Lower leg skin (tissue), 4 donors: ENCODE results near the gene SYCP2. TPM values are rescaled to one million over a fixed set of nuclear protein-coding genes. Genes with fewer than 3 reads are reported as not detected.

Experiments
- DNase-seq, 2 donors: peaks; one replicate each; pipeline ENCODE4 v3.0.0-alpha.2; 2019; ENCODE audit warnings: low spot score in 2 of 2
- H3K4me3 ChIP-seq: fragments of 200-600 bp; sonication (generic); 2 replicates; pipeline ENCODE4 v1.5.1; 2017; ENCODE audit warnings: mild to moderate bottlenecking, low read depth; ENCODE audit not compliant: poor library complexity, severe bottlenecking
- POLR2A ChIP-seq, 2 donors: fragments of 450-650 bp; IDR thresholded peaks; one replicate each; pipeline ENCODE4 v1.6.1; 2016 to 2017; ENCODE audit warnings: antibody characterized with exemption in 2 of 2, mild to moderate bottlenecking in 1 of 2, moderate library complexity in 1 of 2
- WGBS, 2 donors: methylation state at CpG; one replicate each; pipeline ENCODE4 v1.1.5; 2018; 5-methylcytosine and 5-hydroxymethylcytosine counted together
- intact Hi-C: fragments of 100-400 bp; cut with DNase I; formaldehyde crosslinking; loops from one replicate; pipeline ENCODE4 v1.15.0; 2023; ENCODE audit warnings: low total_unique reads
- total RNA-seq, 4 donors: library from RNA; depleted of rRNA; stranded (reverse); fragments of >200 nt; gene quantifications; one replicate each; pipeline ENCODE4 v1.1.0, GENCODE V29; 2016
- TF ChIP-seq, protein P1 (sequence below), 3 donors: fragments of 450-650 bp; IDR thresholded peaks; one replicate each; pipeline ENCODE4 v1.5.1; 2016; ENCODE audit warnings: antibody characterized with exemption in 3 of 3, mild to moderate bottlenecking in 3 of 3, moderate library complexity in 2 of 3

The SYCP2 gene
- total RNA-seq, 4 donors from 2014 or later, result 1.9 to 12.9 (median 2.4) TPM

DNA sequence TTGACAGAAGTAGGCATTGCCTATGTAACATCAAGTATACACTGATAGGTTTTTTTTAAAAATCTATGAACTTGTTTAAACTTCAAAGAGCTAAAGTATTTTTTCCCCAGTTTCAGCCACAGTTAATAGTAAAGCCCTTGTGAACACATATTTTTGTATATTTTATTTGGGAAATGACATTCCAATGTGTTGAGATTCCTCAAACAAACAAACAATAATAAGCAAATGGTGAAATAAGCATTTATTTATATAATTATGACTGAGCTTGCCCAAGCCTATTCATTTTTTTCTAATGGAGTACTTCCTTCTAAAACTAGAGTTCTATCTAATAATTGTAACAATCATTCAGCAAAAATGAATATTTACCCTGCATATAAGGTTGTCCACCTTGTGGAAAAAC lies 12.5 kb downstream of the SYCP2 start:
- no peak for DNase-seq
- H3K4me3 ChIP-seq, result no peak overlapping the region
- intact Hi-C loops, result no loop called here
- TF ChIP-seq, protein P1, sequence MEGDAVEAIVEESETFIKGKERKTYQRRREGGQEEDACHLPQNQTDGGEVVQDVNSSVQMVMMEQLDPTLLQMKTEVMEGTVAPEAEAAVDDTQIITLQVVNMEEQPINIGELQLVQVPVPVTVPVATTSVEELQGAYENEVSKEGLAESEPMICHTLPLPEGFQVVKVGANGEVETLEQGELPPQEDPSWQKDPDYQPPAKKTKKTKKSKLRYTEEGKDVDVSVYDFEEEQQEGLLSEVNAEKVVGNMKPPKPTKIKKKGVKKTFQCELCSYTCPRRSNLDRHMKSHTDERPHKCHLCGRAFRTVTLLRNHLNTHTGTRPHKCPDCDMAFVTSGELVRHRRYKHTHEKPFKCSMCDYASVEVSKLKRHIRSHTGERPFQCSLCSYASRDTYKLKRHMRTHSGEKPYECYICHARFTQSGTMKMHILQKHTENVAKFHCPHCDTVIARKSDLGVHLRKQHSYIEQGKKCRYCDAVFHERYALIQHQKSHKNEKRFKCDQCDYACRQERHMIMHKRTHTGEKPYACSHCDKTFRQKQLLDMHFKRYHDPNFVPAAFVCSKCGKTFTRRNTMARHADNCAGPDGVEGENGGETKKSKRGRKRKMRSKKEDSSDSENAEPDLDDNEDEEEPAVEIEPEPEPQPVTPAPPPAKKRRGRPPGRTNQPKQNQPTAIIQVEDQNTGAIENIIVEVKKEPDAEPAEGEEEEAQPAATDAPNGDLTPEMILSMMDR (IDR thresholded peaks at IDR 0.05), result no peak
- TF ChIP-seq POLR2A (IDR thresholded peaks at IDR 0.05), result no peak

DNA sequence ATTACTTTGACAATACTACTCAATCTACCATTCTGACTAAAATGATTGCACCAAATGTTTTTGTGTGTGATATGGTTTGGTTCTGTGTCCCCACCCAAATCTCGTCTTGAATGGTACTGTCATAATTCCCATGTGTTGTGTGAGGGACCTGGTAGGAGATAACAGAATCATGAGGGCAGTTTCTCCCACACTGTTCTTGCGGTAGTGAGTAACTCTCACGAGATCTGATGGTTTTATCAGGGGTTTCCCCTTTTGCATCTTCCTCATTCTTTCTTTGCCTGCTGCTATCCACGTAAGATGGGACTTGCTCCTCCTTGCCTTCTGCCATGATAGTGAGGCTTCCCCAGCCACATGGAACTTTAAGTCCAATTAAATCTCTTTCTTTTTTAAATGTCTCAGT lies 20.8 kb downstream of the SYCP2 start:
- 69 to 74% methylated on average over 4 of the region's 4 CpGs for WGBS, 2 donors
- DNase-seq, result no peak
- intact Hi-C loops, result no loop called here
- no peak overlapping the region for H3K4me3 ChIP-seq
- TF ChIP-seq, protein P1 (IDR thresholded peaks at IDR 0.05), result no peak
- TF ChIP-seq POLR2A (IDR thresholded peaks at IDR 0.05), result no peak

DNA sequence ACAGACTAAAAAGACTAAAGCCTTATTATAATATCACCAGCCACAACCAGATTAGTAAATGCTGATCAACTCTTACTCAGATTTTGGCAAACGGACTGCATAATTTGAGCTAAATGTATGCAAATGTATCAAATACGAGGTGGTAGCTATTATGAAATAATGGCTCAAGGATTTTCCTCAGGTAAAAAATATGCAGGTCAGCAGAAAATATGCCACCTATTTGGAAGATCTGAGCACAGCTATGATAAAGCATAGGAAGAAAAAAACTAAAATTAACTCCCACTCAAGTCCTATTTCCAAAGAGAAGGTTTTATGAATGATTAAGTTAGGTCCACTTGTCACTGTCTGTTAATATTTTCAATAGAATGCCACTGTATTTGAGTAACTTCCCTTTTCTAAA lies 22.4 kb downstream of the SYCP2 start:
- no peak overlapping the region for H3K4me3 ChIP-seq
- WGBS, 2 donors, result 41 to 61% methylated on average over 2 of the region's 2 CpGs
- intact Hi-C loops, result no loop called here
- TF ChIP-seq, protein P1 (IDR thresholded peaks at IDR 0.05), result no peak
- TF ChIP-seq POLR2A (IDR thresholded peaks at IDR 0.05), result no peak
- DNase-seq, result no peak

DNA sequence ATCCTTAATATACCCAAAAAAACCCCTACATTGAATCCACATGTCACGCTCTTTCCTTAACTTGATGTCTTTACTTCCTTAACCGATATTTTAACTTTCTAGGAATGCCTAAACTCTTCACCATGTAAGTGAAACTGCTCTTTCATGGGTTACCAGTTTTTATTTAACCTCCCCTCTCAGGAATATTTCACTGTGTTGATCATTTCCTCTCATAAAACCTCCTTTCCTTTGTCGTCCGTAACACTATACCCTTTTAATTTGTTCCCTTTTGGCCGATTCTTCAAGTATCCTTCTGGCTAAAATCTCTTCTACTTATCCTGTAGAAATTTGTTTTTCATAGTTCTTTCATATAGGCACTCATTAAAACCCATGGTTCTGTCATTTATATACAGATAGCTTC lies 24.6 kb downstream of the SYCP2 start:
- 89 to 90% methylated on average over 5 of the region's 5 CpGs for WGBS, 2 donors
- H3K4me3 ChIP-seq, result no peak overlapping the region
- DNase-seq, result no peak
- intact Hi-C loops, result no loop called here
- no peak for TF ChIP-seq POLR2A (IDR thresholded peaks at IDR 0.05)
- TF ChIP-seq, protein P1 (IDR thresholded peaks at IDR 0.05), result no peak

DNA sequence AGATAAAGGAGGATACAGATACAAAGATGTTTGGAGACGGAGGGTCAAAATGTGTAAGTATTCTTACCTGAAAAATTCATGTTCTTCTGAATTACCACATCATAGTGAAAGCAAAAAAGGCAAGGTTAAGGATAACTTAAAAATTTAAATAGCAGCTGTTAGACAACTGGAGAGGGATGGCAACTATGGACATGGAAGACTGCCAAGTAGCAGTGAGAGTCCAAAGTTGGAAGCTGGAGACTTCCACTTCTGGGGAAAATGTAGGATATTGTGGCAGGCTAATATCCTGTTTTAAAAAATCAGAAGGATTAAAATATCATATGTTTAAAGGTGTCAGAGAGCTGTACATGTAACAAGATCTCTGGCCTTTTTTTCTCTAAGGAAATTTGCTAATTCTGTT lies 29.8 kb downstream of the SYCP2 start:
- no peak for TF ChIP-seq POLR2A (IDR thresholded peaks at IDR 0.05)
- TF ChIP-seq, protein P1 (IDR thresholded peaks at IDR 0.05), result no peak
- no peak for DNase-seq
- H3K4me3 ChIP-seq, result no peak overlapping the region
- intact Hi-C loops, result no loop called here
- 94 to 97% methylated on average over 1 of the region's 1 CpG for WGBS, 2 donors

DNA sequence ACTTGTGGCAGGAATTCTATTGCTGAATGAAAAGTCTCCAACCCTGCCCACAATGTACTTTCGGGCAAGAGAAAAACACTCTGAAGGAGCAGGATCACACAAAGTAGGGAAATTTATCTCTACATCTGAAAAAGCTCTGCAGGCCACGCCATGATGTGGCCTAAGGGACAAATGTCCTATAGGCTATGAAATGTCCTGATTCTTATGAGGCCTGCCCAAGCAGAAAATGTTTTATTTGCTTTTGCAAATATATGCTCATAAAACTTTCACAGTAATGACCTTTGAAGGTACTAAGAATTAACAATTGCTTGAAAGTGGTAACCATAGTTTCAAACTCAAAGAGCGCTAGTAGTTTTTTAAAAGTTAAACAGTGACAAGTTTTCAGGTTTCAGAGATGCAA lies 31.0 kb downstream of the SYCP2 start:
- TF ChIP-seq, protein P1 (IDR thresholded peaks at IDR 0.05), result no peak
- no peak for TF ChIP-seq POLR2A (IDR thresholded peaks at IDR 0.05)
- intact Hi-C loops, result no loop called here
- DNase-seq, result no peak
- 96 to 97% methylated on average over 3 of the region's 3 CpGs for WGBS, 2 donors
- no peak overlapping the region for H3K4me3 ChIP-seq
